SK-N-SH (cell line): Measurements from ENCODE around the gene SMIM41.

Experiments used
- CTCF ChIP-seq: fragments of 200-600 bp; sonication (generic); IDR thresholded peaks from 2 replicates; pipeline ENCODE4 v1.6.1; 2017; ENCODE audit warnings: antibody characterized with exemption, mild to moderate bottlenecking, moderate library complexity
- EP300 ChIP-seq, 2 experiments: IDR thresholded peaks; 2 replicates each; pipeline versions ENCODE4 v1.4.0 to v1.6.1; 2012; ENCODE audit warnings: borderline replicate concordance in 1 of 2, low read depth in 1 of 2, low read length in 1 of 2
- EZH2phosphoT487 ChIP-seq: fragments of 200-600 bp; sonication (generic); IDR thresholded peaks from 2 replicates; pipeline ENCODE4 v1.6.1; 2017; ENCODE audit warnings: low read depth, mixed run types, mild to moderate bottlenecking, antibody characterized with exemption, moderate library complexity, borderline replicate concordance
- FOXJ3 ChIP-seq: sonication (generic); formaldehyde crosslinking; IDR thresholded peaks from 2 replicates; pipeline ENCODE4 v1.5.1; 2020; ENCODE audit warnings: mild to moderate bottlenecking, missing genetic modification reagents
- GATA2 ChIP-seq: sonication (generic); formaldehyde crosslinking; IDR thresholded peaks from 2 replicates; pipeline ENCODE4 v1.5.0; 2020; ENCODE audit warnings: mild to moderate bottlenecking, missing genetic modification reagents
- POLR2AphosphoS5 ChIP-seq: IDR thresholded peaks from 2 replicates; pipeline ENCODE4 v1.6.1; 2012; ENCODE audit warnings: low read depth, low read length
- RXRA ChIP-seq: IDR thresholded peaks from 2 replicates; pipeline ENCODE4 v1.4.0; 2012; ENCODE audit warnings: low read depth, mild to moderate bottlenecking, borderline replicate concordance
- SMC3 ChIP-seq: IDR thresholded peaks from 2 replicates; pipeline ENCODE4 v1.6.1; 2012; ENCODE audit warnings: low read depth, low read length, improper control_type of control experiment

GRCh38 chr12:52074971-52075724 lies 4.4 kb upstream of the SMIM41 start:
- no peak for TF ChIP-seq RXRA
- no peak for TF ChIP-seq CTCF
- no peak for TF ChIP-seq POLR2AphosphoS5
- no peak for TF ChIP-seq FOXJ3 (CRISPR knock-in tag)
- TF ChIP-seq EP300 (IDR thresholded peaks at IDR 0.05; ENCODE audit: borderline replicate concordance in 1 of 2, low read depth in 1 of 2, low read length in 1 of 2) = no peak
- TF ChIP-seq EZH2phosphoT487 = no peak
- TF ChIP-seq SMC3 = no peak
- TF ChIP-seq GATA2 (CRISPR knock-in tag) = no peak
